Brain pericyte (primary cell): ENCODE results near the gene VPS52.
A peak's percentile ranks its signal among the peaks of the same experiment; 100 is the strongest.
"Not testable (repeated sequence)": the region's sequence is repeated elsewhere in the genome, so short reads cannot be mapped to it uniquely, and the experiment has no call there.

Source experiments
- DNase-seq: peaks from one replicate; pipeline ENCODE4 v3.0.0-alpha.2; 2012; ENCODE audit warnings: low read depth, low spot score

The VPS52 gene

GRCh38 chr6:33249732-33250630 is 21.7 kb downstream of the VPS52 start:
- DNase-seq, result no peak

GRCh38 chr6:33248932-33249731 is 22.5 kb downstream of the VPS52 start:
- DNase-seq, result peak; percentile 97

GRCh38 chr6:33248643-33248931 is 23.1 kb downstream of the VPS52 start:
- no peak for DNase-seq

GRCh38 chr6:33247977-33248642 is 23.6 kb downstream of the VPS52 start:
- DNase-seq, result peak; percentile 71

GRCh38 chr6:33243476-33243875 is 28.2 kb downstream of the VPS52 start:
- no peak for DNase-seq

GRCh38 chr6:33241968-33242367 is 29.7 kb downstream of the VPS52 start:
- DNase-seq, result no peak

GRCh38 chr6:33237741-33238140 is 33.9 kb downstream of the VPS52 start:
- DNase-seq, result no peak

GRCh38 chr6:33236852-33237251 is 34.8 kb downstream of the VPS52 start:
- no peak for DNase-seq

- DNase-seq, result no peak
These were observed 35.3 kb downstream of the VPS52 start for GRCh38 chr6:33236328-33236727.

GRCh38 chr6:33235221-33235634 is 36.4 kb downstream of the VPS52 start:
- no peak for DNase-seq

- DNase-seq, result not testable (repeated sequence)
These were observed 45.1 kb downstream of the VPS52 start for GRCh38 chr6:33226503-33227120.

- no peak for DNase-seq
These were observed 54.0 kb downstream of the VPS52 start for GRCh38 chr6:33217681-33218080.

GRCh38 chr6:33217246-33217645 is 54.4 kb downstream of the VPS52 start:
- no peak for DNase-seq

GRCh38 chr6:33216117-33216649 is 55.5 kb downstream of the VPS52 start:
- no peak for DNase-seq

- no peak for DNase-seq
These were observed 56.2 kb downstream of the VPS52 start for GRCh38 chr6:33215271-33216116.

GRCh38 chr6:33213989-33214335 is 57.7 kb downstream of the VPS52 start:
- no peak for DNase-seq

GRCh38 chr6:33213166-33213988 is 58.3 kb downstream of the VPS52 start:
- no peak for DNase-seq

GRCh38 chr6:33212857-33213165 is 58.9 kb downstream of the VPS52 start:
- no peak for DNase-seq

- DNase-seq, result no peak
These were observed 59.8 kb downstream of the VPS52 start for GRCh38 chr6:33211666-33212422.
